IPS-NIHi7 (cell line): ENCODE results near the gene CNOT2.

Experiments
- DNase-seq: peaks from one replicate; pipeline ENCODE4 v3.0.0; 2012; ENCODE audit warnings: mixed read lengths; ENCODE audit errors: extremely low spot score

Gene CNOT2, protein sequence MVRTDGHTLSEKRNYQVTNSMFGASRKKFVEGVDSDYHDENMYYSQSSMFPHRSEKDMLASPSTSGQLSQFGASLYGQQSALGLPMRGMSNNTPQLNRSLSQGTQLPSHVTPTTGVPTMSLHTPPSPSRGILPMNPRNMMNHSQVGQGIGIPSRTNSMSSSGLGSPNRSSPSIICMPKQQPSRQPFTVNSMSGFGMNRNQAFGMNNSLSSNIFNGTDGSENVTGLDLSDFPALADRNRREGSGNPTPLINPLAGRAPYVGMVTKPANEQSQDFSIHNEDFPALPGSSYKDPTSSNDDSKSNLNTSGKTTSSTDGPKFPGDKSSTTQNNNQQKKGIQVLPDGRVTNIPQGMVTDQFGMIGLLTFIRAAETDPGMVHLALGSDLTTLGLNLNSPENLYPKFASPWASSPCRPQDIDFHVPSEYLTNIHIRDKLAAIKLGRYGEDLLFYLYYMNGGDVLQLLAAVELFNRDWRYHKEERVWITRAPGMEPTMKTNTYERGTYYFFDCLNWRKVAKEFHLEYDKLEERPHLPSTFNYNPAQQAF

DNA sequence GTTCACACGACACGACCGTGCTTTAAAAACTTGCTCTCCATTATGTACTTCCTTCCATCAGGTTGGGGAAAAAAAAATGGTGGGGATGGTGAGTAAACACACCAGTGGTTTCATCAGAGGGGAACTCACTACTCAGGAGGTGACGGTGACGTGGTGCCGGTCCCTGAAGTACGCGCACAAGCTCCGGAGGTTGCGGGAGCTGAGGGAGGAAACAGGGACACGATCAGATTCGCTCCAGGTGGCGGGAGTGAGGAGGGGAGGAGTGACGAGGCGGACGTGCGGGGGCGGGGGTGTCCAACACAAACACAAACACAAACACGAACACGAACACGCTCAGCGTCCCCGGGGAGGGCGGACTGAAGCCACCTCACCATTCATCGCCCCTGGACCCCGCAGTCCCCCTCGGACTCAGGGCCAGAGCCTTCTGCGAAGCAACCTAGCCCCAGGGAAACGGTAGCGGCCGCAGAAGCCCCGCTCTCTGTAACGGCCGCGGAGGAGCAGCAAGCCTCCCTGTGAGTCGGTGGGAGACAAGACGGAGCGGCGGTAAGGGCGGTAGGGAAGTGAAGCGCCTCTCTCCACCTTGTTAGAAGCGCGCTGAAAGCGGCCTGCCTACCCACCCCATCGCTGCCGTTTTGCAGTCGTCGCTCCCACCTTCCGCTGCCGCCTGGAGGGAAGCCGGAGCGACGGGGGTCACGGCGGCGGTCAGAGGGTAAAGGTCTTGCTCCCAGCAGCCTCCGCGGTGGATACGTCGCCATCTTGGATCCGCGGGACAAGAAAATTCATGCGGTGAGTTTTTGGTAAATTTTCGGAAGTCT, at the start of gene CNOT2:
Gene CNOT2 (plus strand): TSS at position 739 of the 815 bp plus-strand sequence. CDS start 34,794 bp downstream, outside the sequence.
- DNase-seq = peak; percentile 79

DNA sequence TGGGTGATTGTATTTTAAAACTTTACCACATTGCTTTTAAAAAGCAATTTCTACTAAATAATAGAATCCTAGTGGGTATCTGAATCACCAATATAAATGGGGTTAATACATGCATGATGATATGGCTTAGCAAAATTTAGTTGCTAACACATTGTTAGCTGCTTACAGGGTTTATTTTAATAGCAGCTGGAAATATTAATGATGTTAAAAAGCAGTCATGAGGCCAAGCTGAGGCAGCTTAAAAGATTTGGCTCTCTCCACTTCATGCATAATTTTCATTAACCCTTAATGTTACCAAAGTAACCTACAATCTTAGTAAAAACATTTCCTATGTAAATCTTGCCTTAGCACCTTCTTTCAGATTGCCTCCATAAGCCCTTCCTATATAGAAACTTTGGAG, 49.2 kb upstream of the CNOT2 start:
- no peak for DNase-seq

DNA sequence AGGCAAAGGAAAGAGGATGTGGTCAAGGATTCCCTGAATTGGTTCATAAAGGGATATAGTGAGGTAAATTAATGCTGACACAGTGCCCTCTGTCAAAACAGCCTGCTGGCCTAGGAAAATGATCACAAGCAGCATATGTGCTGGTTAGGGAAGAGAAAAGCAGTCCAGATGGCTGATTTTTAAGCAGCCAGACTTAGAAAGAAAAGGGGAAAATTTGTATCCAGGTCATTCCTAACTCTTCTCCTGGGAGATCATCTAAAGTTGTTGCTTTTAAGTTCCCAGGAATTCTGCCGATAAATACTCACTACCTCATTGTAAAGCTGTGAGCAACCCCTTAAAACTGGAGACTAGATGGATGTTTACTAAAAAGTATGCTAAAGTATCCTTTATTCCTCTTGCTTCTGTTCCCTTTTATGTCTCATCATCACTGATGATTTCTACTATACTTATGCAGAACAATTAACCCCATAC, 46.4 kb upstream of the CNOT2 start:
- DNase-seq = no peak

DNA sequence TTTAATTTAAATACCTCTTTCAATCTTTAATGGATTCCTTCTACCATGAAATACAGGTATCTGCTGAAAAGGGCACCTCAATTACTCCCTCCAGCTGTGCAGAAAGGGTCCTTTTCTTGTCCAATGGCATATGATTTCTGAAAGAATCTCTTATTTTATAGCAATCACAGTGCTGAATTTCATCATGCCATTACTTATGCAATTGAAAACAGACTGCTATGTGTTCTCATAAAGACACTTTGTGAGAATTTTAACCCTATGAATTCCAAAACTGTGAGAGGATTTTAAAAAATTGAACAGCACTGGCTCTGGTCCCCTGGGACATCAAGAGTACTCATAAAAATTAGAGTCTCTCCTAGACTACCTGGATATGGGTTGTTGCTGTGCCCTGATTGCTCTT, 45.9 kb upstream of the CNOT2 start:
- no peak for DNase-seq

DNA sequence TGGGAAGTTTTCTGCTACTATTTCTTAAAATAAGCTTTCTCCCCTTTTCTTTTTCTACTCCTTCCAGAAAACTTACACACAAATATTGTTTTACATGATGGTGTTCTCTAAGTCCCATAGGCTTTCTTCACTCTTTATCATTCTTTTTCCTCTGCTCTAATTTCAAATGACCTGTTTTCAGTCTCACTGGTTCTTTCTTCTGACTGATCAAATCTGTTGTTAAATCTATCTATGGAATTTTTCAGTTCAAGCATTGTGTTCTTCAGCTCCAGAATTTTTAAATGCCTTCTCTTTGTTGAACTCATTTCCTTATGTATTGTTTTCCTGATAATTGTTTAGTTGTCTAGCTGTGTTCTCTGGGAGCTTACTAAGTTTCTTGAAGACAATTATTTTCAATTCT, 29.5 kb upstream of the CNOT2 start:
- no peak for DNase-seq

DNA sequence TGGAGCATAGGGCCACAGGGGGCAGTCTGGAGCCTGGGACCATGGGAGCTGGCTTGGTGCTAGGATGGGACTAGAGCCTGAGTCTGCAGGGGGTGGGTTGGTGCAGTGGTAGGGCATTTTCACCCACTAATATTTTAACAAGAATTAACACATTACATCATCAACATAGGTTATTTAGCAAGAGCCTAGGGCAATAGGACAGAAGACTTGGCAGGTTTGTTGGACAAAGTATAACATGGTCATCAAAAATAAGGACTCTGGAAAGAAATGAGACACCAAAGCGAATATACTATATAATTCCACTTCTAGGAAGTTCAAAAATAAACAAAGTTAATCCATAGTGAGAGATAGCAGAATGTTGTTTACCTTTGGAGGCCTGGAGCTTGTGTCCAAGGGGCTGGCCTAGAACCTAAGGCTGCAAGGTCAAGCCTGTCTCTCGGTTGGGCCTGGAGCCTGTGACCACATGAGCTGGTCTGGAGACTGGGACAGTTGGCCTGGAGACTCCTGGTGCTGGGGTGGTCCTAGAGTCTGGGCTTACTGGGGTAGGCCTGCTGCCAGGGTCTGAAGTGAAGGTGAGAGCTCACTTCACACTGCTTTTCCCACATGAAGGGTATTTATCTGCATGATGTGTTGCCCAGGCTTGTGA, 28.1 kb upstream of the CNOT2 start:
- DNase-seq = no peak

DNA sequence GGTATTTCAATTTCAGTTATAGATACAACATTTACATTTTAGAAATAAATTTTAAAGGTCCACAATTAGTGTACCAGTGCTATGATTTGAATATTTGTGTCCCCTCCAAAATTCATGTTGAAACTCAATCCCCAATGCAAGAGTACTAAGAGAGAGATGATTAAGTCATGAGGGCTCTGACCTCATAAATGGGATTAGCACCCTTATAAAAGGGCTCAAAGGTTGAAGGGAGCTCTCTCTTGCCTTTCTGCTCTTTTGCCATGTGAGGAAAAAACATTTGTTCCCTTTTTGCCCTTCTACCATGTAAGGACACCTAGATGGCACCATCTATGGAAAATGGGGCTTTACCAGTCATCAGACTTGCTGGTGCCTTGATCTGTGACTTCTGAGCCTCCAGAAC, 25.8 kb upstream of the CNOT2 start:
- no peak for DNase-seq

DNA sequence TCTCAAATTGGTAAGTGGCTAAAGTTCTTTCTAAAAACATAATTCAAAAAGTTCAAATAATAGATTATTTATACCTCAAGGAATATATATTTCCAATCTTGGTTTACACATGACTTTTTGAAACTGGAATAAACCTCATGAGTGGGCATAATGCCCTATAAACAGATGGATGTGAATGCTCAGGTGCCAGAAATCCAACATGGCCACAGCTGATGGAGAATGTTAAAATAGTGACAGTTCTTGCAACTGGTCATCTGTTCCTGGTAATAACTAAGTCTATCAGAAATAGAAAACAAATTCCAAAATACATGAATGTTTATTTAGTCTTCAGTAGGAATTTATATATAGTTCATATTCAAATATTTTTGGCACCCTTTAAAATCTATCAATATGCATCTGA, 21.6 kb upstream of the CNOT2 start:
- DNase-seq = no peak

DNA sequence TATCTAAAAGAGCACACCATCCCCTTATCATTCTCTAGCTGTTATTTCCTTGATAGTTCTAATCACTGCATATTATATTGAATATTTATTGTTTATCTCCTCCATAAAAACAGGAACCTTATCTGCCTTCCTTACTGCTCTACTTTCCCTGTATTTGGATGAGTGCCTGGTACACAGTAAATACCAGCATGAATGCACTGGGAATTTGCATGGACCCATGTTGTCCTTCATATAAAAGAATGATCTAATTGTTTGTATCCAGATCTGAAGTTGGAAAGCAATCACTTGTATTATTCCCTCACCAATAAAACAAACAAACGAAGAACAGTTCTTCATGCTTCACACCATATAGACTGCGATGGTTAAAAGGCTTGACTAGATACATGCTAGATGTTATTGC, 15.3 kb upstream of the CNOT2 start:
- no peak for DNase-seq

DNA sequence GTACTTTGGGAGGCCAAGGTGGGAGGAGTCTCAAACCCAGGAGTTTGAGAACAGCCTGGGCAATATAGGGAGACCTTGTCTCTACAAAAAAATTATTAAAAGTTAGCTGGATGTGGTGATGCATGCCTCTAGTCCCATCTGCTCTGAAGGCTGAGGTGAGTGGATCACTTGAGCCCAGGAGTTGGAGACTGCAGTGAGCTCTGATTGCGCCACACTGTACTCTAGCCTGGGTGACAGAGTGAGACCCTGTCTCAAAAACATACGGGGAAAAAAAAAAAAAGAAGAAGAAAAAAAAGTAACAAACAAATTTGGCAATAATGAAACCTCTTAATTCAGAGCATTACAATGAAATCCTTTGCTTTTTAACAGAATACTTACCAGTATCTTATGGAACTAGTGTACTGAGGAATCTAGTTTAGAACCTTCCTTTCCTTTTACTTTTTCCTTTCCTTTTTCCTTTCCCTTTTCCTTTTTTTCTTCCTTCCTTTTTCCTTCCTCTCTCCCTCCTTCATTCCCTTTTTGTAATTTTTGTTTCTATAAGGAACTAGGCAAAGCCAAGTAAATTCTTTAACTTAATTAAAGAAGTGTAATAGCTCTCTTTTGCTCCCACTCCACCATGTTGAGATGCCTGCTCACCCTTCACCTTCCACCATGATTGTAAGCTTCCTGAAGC, 12.2 kb upstream of the CNOT2 start:
- DNase-seq = no peak

DNA sequence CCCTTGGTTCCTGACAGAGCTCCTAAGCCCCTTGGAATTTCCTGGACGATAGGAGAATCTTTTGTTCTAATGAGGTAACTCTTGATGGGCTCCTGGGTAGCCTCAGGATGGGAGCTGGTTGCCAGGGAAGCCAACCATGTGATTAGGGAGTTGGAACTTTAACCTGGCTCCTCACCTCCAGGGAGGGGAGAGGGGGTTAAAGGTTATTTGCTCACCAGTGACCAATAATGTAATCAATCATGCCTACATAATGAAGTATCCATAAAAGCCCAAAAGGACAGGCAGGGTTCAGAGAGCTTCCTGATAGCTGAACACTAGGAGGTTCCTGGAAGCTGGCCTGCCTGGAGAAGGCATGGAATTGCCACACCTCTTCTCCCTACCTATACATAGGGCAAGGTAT, 6.2 kb upstream of the CNOT2 start:
- no peak for DNase-seq

DNA sequence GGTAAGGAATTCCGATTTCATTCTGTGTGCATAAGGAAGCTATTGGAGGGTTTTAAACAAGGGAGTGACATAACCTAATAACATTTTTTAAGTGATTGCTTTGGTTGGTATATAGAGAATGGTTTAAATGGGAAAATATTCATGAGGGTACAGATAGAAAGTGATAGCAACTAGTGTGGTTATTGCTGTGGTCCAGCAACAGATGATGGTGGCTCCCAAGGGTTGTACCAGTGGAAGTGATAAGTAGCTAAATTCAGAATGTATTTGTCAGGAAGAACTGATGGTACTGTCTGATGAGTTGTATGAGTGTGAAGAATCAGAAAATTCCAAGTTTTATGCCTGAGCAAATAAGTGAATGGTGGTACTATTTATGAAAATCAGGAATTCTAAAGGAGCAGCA, 2.6 kb upstream of the CNOT2 start:
- no peak for DNase-seq

DNA sequence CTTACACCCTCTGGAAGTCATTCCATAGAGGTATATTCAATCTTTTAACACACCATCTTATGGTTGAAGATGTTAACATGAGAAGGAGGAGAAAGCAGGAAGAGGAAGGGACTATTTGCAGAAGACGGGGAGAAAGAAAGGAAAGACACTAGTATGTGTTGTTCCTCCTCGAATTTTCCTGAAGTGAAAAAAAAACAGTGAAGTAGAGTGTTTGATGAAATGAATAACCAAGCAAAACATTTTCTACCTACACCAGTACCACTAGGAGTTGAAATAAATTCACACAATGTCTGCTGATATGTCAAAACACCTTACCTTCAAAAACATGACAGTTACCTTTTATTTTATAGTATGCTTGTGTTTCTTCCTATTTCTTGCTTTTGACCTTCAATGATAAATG, 1.4 kb upstream of the CNOT2 start:
- no peak for DNase-seq

DNA sequence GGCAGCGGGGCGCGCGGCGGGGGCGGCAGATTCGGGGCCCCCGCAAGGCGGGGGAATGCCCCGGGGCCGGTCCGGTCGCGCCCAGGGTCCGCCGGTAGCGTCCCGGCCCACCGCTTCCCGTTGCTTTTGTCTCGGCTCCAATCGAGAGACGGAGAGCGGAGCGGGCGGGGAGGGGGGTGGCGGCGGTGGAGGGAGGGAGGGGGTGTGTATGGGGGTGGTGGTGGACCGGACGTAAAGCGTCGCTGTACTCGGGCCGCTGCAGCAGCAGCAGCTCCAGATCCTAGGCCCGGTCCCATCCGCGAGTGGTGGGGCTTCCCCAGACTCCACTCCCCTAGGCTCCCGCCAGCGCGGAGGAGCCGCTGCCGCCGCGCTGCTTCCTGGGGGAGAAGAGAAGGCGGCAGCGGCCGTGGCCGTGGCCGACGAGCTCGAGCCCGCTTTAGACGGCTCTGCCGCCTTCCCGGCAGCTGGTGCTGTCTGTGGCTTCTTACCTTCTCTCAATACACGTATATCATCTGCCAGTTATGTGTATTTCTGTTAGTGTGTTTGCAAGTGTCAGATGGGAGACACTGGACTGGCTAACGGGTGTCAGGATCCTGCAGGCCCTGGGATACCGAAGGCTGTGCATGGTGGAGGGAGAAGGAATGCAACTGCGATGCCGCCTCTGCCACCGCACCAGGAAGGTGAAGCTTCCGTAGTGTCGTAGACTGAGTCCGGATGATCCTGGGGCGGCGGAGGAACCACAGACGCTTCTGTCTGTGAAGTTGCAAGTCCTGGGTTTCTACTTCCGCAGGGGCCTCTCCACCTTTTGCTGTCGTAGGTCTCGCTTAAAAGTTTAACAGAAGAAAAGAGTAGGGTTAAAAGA, 508 bp downstream of the CNOT2 start:
- DNase-seq = peak; percentile 73

DNA sequence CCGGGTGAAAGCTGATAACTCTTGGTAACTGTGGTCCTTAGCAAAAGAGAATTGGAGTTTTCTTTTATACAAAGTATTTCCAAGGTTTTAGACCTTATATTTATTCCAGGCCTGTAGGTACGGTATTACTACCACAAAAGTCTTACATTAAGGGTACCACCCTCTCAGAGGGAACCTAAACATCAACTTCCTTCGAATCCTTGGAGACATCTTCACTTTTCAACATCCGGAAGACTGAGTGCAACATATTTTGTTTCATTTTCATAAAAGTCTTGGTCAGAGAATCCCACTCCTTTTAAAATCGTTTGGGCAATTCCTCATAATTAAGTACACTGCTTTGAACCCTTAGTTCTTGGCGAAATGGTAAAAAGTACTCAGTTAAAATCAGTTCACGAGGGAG, 1.2 kb downstream of the CNOT2 start:
- DNase-seq = no peak

DNA sequence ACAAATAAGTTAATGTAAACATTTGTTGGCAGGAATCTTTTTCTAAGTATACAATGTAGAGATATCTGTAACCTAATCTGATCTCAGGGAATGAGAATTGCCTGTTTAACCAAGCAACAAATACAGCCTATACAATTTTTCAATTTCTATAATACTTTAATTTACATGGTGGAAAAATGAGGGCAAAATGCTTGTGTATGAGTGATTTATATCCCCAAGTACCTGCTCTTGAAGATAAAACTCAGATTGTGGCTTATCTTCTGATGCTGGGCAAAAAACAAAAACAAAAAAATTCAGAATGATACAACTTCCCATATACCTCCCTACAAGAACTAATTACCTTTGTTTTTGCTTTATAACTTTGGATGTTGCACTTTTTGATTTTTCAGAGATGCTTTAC, 2.2 kb downstream of the CNOT2 start:
- no peak for DNase-seq

DNA sequence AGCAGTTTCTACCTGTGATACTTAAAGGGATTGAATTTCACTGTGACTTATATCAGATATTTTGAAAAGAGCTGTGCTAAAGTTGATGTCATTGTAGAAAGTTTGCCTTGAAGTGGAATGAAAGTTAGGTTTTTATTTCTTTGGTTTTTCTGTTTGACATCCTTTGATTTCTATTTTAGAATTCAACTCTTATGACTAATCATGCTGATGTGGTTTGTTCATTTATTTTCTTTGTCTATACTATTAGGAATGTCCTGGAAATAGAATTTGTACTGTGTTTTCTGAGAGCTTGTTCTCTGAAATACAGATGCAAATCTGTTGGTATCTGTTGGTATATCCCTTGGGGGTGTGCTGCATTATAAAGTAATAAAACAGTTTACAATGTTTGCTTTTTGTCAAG, 3.3 kb downstream of the CNOT2 start:
- no peak for DNase-seq

DNA sequence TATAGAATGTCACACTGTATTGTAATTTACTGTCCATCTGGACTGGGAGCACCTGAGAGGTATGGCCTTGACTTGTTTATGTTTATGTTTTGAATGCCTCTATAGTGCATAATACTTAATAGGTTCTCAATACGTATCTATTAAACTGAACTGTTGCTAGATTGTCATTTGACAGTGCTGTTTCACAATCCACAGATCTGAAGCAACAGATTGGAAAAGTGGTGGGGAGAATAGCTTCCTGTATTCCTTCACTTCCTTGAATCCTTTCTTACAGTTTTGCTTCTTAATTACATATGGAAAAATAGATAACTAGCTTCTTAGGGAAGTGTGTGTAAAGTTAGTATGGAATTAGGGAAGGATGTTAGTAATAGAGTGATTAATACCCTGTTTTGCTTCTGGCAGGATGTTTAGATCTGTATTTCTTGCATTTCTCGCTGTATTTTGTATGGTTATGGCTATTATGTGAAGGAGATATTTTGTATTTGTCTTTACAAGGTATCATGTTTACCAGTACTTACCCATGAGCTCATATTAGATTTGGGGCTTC, 4.5 kb downstream of the CNOT2 start:
- DNase-seq = no peak

DNA sequence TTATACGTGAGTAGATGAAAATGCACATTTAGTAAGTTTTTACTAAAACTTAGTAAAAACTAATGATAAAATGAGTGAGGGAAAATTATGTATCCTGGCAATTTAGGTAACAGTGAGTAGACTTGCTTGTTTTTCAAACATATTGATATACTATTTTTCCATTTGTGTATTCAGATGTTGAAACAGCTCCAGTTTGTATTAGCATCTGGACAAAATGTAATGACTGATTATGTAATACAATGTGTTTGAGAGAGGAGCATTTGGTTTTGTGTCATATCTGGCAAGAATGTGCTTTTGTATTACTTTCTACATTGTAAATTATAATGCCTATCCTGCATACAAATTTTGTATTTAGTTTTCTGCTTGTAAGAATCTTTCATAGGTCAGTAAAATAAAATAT, 5.6 kb downstream of the CNOT2 start:
- DNase-seq = no peak

DNA sequence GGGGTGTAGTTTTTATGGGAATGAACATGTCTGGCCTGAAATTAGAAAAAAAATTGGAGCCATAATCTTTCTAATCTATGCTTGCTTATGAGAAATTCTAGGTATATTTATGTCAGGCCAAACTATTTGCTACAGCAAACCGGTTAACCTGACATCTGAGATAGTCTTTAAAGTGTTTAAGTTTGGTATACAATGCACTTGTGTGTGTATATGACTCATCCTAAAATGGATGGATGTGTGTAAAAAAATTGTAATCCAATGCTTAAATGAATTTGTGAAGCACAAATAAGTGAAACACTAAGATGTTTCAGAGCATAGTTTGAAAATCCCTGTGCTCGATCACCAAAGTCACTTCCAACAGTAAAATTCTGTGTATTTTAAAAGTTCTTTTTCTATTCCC, 6.7 kb downstream of the CNOT2 start:
- DNase-seq = no peak
